HG03060 (cell line): ENCODE results near the gene KIFC1.

Source experiments
- ATAC-seq: cut with Tn5 transposase; IDR thresholded peaks from one replicate; pipeline ENCODE4 v1.9.1; 2021; ENCODE audit warnings: low read depth, moderate number of reproducible peaks; ENCODE audit not compliant: unreplicated experiment

KIFC1 gene

GRCh38 chr6:33410050-33410710 lies 18.6 kb downstream of the KIFC1 start:
- ATAC-seq = peak; percentile 69

- peak; percentile 34 for ATAC-seq
Measured at GRCh38 chr6:33410711-33411631, 19.3 kb downstream of the KIFC1 start, which contains the start of gene PHF1. TSS of gene PHF1 (plus strand) at chr6:33411014. CDS start at chr6:33412264, 1,250 bp downstream.

GRCh38 chr6:33411632-33412005 lies 20.0 kb downstream of the KIFC1 start:
- no peak for ATAC-seq

GRCh38 chr6:33412140-33413009 lies 20.8 kb downstream of the KIFC1 start:
- no peak for ATAC-seq

- no peak for ATAC-seq
Measured at GRCh38 chr6:33413241-33414120, 21.9 kb downstream of the KIFC1 start.

GRCh38 chr6:33414592-33415271 lies 23.1 kb downstream of the KIFC1 start:
- no peak for ATAC-seq

GRCh38 chr6:33415831-33416230 lies 24.2 kb downstream of the KIFC1 start:
- no peak for ATAC-seq

- no peak for ATAC-seq
Measured at GRCh38 chr6:33416386-33417127, 24.9 kb downstream of the KIFC1 start.

- no peak for ATAC-seq
Measured at GRCh38 chr6:33417128-33417902, 25.7 kb downstream of the KIFC1 start.

GRCh38 chr6:33417903-33418689 lies 26.5 kb downstream of the KIFC1 start, which contains the start of gene CUTA:
TSS of gene CUTA (minus strand) at chr6:33418107. CDS start at chr6:33418000, 107 bp downstream.
- peak; percentile 80 for ATAC-seq

GRCh38 chr6:33418690-33419291 lies 27.2 kb downstream of the KIFC1 start:
- no peak for ATAC-seq

- ATAC-seq = no peak
Measured at GRCh38 chr6:33419580-33420490, 28.2 kb downstream of the KIFC1 start, which contains the start of gene SYNGAP1. TSS of gene SYNGAP1 (plus strand) at chr6:33420065. CDS start at chr6:33420265, 200 bp downstream.

GRCh38 chr6:33420491-33421343 lies 29.1 kb downstream of the KIFC1 start:
- ATAC-seq = no peak

GRCh38 chr6:33421344-33421643 lies 29.7 kb downstream of the KIFC1 start:
- ATAC-seq = no peak

GRCh38 chr6:33423777-33424176 lies 32.2 kb downstream of the KIFC1 start:
- no peak for ATAC-seq
